Esophagus mucosa (tissue), 1 donor: ENCODE measurements around the gene TANK. TPM values are rescaled to one million over a fixed set of nuclear protein-coding genes. Genes with fewer than 3 reads are reported as not detected.
"Not testable (repeated sequence)": the region's sequence is repeated elsewhere in the genome, so short reads cannot be mapped to it uniquely, and the experiment has no call there.

Experiments used
- ATAC-seq: fragments of 200-7000 bp; cut with Tn5 transposase; one replicate; pipeline ENCODE4 v1.9.1; 2020
- total RNA-seq: library from RNA; stranded (reverse); gene quantifications from one replicate; pipeline ENCODE4 v1.2.4, GENCODE V29; 2023
- donor health status: DM: yes; HTN: yes; CAD: no.

The TANK gene
- total RNA-seq, 1 donor from 2014 or later: 37.0 TPM

DNA sequence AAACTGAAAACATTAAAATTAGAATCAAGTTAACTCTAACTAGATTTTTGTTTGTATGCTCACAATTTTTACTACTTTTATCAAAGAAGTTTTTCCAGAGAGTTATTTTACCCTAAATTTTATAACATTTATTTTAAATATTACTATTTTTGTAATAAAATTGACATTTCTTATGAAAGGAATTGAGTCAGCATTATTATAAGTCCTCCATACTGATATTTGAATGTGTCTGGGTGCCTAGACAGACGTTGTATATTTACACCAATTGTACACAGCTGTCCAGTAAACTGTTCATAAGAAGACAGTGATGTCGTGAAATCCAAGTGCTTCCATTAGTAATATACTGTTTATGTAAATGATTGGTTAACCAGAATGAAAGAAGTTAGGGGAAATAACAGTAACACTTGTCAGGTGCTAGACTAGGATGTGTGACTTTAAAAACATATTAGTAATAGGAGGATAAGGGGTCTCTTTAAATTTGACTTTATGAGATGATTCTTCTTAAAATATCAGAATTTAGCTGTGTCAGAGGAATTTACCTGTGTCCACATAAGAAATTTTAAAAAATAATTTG is 73.7 kb downstream of the TANK start:
- ATAC-seq: no peak

DNA sequence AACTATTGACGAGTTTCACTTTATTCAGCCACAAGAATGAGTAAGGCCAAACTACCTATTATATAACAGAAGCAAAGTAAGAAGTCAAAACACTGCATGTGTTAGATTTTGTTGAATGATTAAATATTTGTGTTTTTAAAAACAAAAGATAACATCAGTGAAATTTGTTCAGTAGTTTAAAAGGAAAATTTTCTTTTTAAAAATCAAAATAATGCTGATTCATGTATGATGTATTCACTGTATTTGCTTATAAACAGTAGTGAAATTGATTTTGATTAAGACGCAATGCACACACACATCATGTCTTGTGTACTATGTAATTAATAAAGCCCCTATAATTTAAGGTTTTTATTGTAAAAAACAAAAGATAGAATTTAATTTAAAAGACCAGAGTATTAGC is 74.4 kb downstream of the TANK start:
- no peak for ATAC-seq

DNA sequence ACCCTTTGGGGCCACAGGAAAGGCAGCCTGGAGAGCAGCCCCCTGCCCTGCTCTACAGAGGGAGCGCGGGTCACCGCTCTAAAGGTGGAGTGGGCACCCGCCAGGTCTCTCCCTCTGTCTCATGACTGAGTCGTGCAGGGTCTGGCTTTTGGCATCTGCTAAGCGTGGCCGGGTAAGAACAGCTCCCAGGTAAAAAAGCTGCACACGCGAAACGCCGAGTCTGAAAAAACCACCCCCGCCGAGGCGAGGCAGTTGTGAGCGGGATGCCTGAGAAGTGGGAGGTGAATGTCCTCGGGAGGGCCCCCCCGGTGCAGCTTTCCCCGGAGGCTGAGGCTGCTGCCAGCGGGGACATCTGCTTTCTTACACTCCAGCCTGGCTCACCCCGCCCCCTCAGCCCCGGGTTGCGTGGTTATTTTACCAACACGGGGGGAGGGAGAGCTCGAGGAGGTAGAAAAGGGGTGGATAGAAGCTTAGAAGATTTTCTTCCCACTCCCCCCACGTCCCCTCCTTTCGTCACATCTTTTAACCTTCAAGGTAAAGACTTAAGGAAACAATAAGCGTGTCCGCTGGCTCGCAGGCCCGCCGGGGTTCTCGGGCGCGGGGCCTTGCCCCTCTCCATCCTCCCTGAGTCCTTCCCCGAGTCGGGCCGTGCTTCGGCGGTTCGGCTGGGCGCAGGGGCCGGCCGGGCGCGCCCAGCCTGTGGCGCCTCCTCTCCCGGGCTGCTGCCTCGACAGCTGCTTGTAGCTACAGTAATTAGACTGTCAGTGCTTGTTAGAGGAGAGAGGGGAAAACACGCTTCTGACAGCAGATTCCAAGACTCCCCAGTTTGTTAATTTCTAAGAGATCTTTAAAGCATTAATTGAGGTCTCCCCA is 77.4 kb downstream of the TANK start:
- peak; percentile 77 for ATAC-seq

DNA sequence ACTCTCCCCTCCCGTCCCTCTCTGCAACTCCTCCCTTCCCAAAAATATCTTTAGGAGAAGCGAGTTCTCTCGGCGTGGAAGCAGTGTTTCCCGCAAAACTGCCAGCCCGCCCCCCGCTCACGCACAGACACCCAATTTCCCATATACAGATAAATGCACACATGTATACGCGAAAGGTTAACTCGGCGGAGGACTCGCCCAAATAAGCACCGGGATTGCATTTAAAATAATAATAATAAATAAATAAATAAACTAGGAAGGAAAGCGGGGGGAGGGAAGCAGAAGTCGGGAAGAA is 78.0 kb downstream of the TANK start:
- ATAC-seq: no peak

DNA sequence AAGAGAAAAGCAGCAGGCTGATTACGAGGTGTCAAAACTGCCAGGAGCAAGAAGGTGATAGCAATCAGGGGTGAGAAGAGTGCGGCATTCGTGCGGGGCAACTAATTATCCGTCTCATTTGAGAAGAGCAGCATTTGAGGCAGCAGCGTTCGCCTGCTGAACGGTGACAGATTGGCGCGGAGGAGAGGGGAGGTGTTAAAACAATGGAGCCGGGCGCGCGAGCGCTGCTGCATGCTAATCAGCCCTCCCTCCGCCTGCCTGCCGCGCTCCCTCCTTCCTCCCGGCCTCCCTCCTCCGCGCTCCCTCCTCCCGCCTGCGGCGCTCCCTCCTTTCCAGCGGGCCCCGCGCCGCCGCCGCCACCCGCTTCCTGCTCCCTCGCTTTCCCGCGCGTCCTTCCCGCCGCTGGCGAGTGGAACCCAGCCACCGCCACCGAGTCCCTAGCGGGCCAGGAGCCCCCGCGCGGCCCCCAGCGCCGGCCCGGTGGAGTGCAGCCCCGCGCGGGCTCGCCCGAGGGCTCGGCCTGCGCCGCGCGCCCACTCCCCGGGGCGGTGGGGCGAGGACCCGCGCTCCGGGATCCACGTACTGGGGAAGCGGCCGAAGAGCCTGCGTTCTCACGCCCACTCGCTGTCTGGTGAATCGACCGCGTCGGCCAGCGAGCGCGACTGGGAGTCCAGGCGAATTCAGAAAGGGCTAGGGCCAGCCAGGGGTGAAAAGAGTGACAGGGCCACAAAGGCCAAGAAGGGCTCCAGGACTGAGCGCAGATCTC is 78.5 kb downstream of the TANK start:
- ATAC-seq: peak; percentile 67

DNA sequence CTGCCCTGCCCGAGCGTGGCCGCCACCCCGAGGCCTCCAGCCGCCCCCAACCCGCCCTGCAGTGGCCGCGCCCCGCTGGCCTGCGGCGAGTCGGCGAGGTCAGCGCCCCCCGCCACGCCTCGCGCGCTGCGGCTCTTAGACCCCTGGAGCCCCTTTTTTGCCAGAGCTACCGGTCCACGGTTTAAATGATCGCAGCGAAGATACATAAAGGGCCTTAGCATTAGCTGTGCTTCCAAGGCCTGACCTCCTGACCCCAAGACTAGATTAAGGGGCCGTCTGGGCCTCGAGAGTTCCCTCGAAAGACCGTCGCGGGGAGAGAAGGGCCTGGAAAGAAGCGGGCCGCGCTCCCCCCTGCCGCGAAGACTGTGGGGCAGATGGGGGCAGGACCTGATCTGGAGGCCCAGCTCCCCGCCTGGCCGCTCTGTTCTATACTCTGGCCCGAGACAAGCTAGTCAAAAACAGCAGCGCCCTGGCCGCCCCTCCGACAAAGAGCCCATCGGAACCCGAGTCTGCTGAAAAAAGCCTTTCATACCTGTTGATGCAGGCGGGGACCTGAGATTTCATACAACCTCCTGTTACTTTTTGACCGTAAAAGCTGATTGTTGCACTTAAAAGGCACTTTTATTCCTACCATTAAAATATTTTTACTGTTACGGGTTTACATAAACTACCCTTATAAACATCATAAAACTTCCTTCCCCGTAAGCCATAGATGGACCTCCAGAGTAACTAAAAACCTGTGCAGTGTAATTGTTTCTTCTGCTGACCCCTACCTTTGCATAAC is 79.3 kb downstream of the TANK start:
- ATAC-seq: peak; percentile 24

DNA sequence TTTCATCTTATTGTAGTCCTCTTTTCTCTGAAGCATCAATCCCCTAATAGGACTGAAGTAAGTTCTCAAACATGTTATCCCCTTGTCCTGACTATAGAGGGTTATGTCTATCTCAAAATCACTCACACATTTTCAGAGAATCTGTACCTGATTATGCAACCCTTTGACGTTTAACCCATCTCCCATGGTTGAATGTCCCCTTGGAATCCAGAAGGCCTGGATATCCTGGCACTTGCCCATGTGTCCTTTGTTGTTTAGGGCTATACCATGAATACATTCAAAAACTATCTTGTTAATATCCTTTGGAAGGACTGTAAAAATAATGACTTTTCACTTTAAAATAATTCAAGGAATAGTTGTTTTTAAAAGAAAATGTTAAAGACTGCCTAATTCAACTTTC is 81.7 kb downstream of the TANK start:
- ATAC-seq: no peak

DNA sequence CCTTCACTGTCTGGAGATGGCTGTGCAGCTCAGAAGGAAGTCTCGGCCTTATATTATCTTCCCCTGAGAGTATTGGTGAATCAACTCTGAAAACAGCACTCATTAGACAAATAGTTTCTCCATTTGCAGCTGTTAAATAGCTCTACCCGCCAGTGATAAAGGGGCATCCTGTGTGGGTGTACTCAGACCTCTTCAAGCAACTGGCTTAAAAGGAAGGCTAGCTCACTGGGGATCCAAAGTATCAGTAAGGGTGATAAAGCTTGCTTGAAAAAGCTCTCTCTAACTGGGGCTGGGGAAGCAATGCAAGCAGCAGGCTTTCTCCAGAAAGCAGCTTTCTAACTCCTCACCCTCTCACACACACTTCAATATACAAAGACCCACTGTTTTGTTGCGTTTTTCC is 83.1 kb downstream of the TANK start:
- no peak for ATAC-seq

DNA sequence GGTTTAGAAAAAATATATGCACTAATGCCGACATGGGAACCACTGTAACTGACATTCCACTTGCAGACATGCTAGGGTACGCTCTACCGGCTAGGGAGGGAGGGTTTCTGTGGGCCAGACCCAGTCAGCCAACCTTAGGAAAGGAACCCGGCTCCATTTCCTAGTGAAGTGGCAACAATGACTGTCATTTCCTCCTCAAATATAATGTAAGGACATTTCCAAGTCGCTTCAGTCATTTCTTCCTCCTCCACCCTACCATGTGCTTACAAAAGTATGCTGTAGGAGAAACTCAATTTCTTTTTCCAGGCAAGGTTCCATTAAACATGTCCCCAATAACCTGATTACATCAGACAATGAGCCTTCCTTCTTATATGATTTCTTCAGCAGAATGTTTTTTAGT is 83.7 kb downstream of the TANK start:
- ATAC-seq: peak; percentile 6

DNA sequence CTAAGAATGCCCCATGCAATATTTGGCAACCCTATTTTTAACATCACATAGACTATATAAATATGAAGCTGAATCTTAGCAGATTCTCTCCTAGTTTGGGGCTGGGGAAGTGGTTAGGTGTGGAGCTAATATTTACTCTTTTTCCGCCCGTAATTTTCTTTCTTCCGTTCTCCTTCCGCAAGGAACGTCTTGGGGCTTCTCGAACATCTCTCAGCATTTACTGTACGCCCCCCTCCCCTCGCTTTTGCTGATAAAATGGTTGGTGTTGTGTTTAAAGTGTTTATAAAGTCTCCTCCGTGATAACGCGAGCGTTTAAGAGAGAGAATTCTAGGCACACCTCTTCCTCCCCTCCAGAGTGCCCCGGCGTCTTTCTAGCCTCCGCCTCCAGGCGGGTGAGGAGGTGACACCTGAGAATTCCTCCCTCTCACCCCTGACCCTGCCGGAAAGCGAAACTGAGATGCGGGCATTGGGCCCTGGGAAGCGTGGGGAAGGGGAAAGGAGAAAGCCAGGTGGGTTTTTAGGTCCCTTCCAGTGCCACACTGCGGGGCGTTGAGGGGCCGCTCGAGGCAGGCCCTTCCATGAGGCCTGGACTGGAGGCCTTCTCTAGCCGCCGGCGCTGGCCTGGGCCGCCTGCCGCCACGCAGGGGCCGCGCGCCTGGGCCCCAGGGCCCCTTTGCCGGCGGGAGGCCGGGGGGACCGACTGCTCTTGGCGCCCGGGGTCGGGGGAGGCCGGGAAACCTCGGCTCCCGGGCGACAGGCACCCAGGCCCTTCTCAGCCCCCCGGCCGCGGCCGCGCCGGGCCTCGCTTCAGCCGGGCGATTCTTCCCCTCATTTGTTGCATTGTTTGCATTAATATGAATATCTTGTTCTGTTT is 84.4 kb downstream of the TANK start:
- peak; percentile 95 for ATAC-seq

DNA sequence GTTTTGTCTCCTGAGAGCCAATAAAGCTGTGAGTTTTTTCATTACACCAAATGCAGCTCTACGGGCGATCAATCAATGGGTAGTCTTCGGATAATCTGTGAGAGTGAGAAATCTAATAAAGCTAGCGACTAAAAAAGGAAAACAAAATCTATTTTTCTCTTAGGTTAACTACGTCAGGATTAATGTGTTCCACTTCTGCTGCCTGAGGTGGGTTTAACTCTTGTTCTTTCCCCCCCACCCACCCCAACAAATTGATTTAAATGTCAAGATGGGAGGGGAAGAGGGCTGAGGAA is 85.0 kb downstream of the TANK start:
- ATAC-seq: no peak

DNA sequence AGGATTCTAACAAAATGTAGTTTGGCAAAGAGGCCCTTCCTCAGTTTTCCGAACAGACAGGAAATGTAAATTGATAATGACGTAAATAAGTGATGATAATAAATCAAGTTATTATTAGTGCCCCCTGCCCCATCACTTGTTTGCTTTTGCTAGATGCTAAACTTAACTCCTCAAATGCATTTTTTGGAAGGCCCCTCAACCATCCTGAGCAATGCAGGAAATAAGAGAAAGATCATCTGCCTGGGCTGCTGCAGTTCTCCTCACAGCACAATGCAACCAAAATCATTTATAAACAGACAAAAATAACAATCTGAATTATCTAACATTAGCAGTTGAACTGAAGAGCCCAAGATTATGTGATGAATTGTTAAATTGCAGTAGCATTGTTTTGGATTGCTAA is 85.4 kb downstream of the TANK start:
- no peak for ATAC-seq

DNA sequence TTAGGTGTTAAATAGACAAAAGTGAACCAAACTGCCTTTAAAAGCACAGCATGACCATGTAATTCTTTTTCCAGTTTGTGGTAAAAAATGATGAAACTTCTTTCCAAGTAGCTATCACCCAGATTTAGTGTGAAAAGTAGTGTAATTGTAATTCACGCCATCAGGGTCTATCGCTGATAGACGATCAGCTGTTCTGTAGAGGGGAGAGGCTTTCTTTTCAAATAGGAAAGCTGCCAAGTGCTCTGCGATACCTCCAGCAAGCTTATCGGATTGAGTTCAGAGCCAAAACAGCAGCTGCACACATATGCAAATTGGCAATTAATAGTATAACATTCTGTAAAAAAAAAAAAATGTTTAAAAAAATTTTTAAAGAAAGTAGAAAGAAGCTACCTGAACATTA is 86.1 kb downstream of the TANK start:
- no peak for ATAC-seq

DNA sequence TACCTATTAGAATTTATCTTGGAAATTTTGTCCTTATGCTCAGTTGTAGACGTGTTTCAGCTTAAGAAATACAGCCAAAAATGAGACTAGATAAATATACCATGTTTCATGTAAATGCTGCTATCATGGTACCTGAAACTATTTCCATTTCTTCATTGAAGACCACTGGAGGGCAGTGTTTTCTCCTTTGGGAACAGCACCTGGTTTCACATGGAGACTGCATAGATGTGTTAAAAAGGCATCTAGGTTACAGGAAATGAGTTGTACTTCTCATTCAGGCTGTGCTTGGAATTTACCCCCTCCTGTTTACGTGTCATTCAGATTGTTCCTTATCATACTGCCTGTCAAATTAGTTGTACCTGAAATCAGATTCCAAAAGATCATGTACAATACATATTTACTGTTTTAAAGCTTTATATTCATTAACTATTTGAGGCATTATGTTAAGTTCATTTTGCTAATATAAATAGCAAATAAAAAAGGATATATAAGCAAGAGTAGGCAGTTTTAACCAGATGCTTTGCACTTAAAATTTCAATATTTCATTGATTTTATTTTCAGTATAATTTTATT is 90.7 kb downstream of the TANK start:
- ATAC-seq: peak; percentile 62

DNA sequence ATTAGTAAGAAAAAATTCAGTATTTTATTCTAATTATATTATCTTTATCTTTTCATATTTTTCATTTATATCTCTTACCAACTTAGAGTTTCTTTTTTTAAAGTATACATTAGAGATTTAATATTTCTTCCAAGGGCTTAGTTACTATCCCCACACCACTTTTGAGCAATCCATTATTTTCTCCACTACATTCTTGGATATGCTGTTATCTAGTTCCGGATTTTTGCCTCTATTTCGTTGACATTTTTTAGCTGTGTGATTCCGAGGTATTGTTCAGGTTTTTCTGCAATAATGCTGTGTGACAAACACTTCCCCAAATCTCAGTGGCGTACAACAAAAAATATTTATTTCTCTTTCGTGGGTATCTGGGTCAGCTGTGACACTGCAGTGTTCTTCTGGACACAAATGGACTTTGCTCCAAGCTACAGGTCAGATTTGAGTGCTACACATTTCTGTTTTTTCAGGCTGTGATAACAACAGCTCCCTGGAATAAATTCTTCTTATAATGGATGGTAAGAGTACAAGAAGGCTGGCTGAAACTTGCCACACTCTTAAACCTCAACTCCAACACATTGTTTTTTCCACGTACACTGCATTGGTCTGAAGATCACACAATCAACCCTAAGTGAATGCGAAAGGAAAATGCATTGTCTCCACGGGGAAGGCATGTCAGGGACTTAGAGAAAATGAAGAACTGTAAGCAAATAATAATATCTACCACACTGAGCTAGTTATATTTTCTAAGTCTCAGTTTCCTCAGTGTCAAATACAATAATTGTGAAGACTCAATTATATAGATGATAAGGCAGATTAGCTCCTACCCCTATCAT is 97.1 kb downstream of the TANK start:
- no peak for ATAC-seq

DNA sequence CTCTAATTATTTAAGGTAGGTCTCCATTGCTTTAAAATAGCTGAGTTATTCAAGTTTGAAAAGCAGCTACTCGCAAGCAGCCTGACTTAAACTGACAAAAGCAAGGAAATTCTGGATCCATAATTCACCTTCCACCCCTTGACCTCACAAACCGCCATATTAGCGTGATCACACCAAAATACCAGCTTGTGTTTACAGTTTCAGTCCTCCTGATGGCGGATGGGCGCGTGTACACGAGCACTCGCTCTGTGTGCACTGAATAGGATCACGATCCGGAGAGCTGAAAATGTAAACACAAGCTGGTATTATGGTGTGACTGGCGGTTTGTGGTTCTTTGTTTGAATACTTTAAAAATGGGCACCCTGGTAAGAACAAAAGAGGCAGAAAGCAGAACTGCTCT is 105.6 kb downstream of the TANK start:
- ATAC-seq: no peak

DNA sequence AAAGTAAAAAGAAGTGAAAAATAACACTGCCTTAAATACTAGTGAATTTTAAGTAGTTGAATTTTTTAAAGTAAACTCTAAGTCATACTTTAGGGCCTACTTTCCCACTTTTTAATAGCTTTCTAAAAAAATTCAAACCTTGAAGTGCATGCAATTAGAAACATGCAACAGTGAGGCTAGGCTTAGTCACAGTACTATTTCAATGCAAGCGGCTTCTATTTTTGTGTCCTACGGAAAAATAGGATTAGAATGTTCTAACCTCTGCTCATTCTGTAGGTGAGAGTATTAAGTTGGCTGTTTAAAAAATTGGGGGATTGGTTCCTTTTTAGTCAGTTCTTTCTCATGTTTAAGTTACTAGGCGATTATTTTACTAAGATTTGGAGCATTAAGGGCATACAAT is 108.9 kb downstream of the TANK start:
- no peak for ATAC-seq

DNA sequence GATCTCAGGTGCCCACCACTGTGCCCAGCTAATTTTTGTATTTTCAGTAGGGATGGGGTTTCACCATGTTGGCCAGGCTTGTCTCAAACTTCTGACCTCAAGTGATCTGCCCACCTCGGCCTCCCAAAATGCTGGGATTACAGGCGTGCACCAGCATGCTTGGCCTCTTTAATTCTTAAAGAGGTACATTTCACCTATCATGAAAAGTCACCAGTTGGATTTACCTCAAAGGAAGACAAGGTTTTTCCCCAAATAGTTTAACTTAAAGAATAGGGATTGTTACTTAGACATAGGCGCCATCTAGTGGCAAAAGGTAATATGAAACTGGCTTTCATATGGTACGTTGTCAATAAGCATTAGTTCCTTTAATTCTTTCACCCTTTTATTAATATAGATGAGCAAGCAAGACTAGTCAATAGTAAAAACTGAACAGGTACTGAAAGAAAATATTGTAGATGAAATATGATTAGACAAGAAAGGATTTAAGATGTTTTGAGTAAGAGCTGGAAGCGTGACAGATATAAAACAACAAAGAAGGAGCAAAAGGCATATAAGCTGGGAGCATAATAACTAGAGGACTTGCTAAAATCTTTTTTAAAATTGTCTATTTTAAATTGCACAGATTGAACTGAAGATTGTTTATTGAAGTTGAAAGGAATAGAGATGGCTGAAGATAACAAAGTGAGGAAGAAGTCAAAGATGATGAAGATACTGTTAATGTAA is 113.0 kb downstream of the TANK start:
- no peak for ATAC-seq

DNA sequence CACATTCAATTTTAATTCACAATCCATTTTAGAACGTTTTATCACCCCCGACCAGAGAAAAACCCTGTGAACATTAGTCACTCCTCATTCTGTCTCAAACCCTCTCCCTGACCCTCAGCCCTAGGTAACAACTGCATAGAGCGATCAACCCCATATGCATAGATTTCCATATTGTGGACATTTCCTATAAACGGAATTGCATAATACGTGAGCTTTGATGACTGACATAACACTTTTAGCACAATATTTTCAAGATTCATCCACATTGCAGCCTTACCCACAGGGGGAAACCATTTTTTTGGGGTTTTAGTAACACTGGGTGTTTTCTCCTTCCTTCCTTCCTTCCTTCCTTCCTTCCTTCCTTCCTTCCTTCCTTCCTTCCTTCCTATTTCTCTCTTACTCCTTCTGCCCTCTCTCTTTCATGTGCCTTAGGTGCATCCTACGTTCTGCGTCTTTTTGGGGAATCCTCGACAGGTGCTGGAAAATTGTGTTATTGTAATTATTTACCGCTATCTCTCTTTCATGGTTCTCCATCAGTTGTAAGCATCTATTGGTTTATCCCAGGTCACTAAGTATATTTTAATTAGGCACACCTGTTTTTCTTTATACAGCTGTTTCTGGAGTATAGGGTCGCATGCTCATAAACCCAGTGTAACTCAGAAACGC is 118.5 kb downstream of the TANK start:
- not testable (repeated sequence) for ATAC-seq
